NOMO-1 treated with dmso at 0.1 percent for 144 hours (cell line): ENCODE results near the gene MYCN.

Source experiments
- DNase-seq: peaks from one replicate; lab custom pipeline; 2025; ENCODE audit not compliant: unreplicated experiment; lab: John Stamatoyannopoulos, UW

MYCN gene

GRCh38 chr2:15974565-15975260 lies 34.4 kb downstream of the MYCN start:
- DNase-seq: no peak

- no peak for DNase-seq
These were observed 34.9 kb downstream of the MYCN start for GRCh38 chr2:15975261-15975600.

GRCh38 chr2:15975676-15976075 lies 35.3 kb downstream of the MYCN start:
- DNase-seq: no peak

GRCh38 chr2:15976354-15976753 lies 36.0 kb downstream of the MYCN start:
- DNase-seq: no peak

- no peak for DNase-seq
These were observed 38.9 kb downstream of the MYCN start for GRCh38 chr2:15979051-15979758.

GRCh38 chr2:15979759-15980604 lies 39.6 kb downstream of the MYCN start:
- no peak for DNase-seq

- DNase-seq: no peak
These were observed 40.3 kb downstream of the MYCN start for GRCh38 chr2:15980605-15981098.

GRCh38 chr2:15981646-15982045 lies 41.3 kb downstream of the MYCN start:
- no peak for DNase-seq

GRCh38 chr2:15982285-15983044 lies 42.1 kb downstream of the MYCN start:
- no peak for DNase-seq

- DNase-seq: no peak
These were observed 43.1 kb downstream of the MYCN start for GRCh38 chr2:15983496-15983895.

- no peak for DNase-seq
These were observed 44.3 kb downstream of the MYCN start for GRCh38 chr2:15984368-15985255.

GRCh38 chr2:15985531-15985930 lies 45.2 kb downstream of the MYCN start:
- no peak for DNase-seq

- no peak for DNase-seq
These were observed 45.8 kb downstream of the MYCN start for GRCh38 chr2:15986068-15986560.

GRCh38 chr2:15986644-15987043 lies 46.3 kb downstream of the MYCN start:
- DNase-seq: no peak

GRCh38 chr2:15988733-15989132 lies 48.4 kb downstream of the MYCN start:
- DNase-seq: no peak

GRCh38 chr2:15989559-15989958 lies 49.2 kb downstream of the MYCN start:
- DNase-seq: no peak

GRCh38 chr2:15990151-15991101 lies 50.1 kb downstream of the MYCN start:
- no peak for DNase-seq

GRCh38 chr2:15991231-15991630 lies 50.9 kb downstream of the MYCN start:
- DNase-seq: no peak
